Stimulated activated CD4-positive, alpha-beta T cell treated with anti-CD3 and anti-CD28 coated beads, Interleukin-2, amount 100 ng/mL, for 48 hours (primary cell): ENCODE measurements around the gene CACNA1S.

Experiments
- DNase-seq, 2 donors: peaks; one replicate each; pipeline ENCODE4 v3.0.0-alpha.2; 2020

The CACNA1S gene

GRCh38 chr1:201023920-201024624 lies 88.2 kb downstream of the CACNA1S start:
- DNase-seq: no peak

GRCh38 chr1:201023517-201023902 lies 88.7 kb downstream of the CACNA1S start, which contains the start of gene KIF21B:
KIF21B (minus strand) TSS chr1:201023714; CDS start chr1:201023383, 331 bp downstream.
- DNase-seq: peak; percentile 87 to 89

GRCh38 chr1:201022820-201023516 lies 89.3 kb downstream of the CACNA1S start:
- DNase-seq: peak in 1 of 2 donors; percentile 37

GRCh38 chr1:201022493-201022819 lies 89.8 kb downstream of the CACNA1S start:
- DNase-seq: no peak

GRCh38 chr1:201021630-201022492 lies 90.4 kb downstream of the CACNA1S start:
- no peak for DNase-seq

- DNase-seq: no peak
Measured at GRCh38 chr1:201020721-201021629, 91.3 kb downstream of the CACNA1S start.

- no peak for DNase-seq
Measured at GRCh38 chr1:201020040-201020591, 92.1 kb downstream of the CACNA1S start.

- DNase-seq: peak; percentile 75 to 80
Measured at GRCh38 chr1:201019321-201019977, 92.8 kb downstream of the CACNA1S start.

- DNase-seq: no peak
Measured at GRCh38 chr1:201017828-201018163, 94.4 kb downstream of the CACNA1S start.

GRCh38 chr1:201016943-201017827 lies 95.0 kb downstream of the CACNA1S start:
- no peak for DNase-seq

GRCh38 chr1:201016211-201016651 lies 96.0 kb downstream of the CACNA1S start:
- DNase-seq: no peak

- DNase-seq: no peak
Measured at GRCh38 chr1:201015551-201016091, 96.6 kb downstream of the CACNA1S start.

- no peak for DNase-seq
Measured at GRCh38 chr1:201014816-201015200, 97.4 kb downstream of the CACNA1S start.

GRCh38 chr1:201013991-201014815 lies 98.0 kb downstream of the CACNA1S start:
- DNase-seq: no peak

GRCh38 chr1:201013031-201013485 lies 99.2 kb downstream of the CACNA1S start:
- DNase-seq: no peak

- no peak for DNase-seq
Measured at GRCh38 chr1:201011616-201012015, 100.6 kb downstream of the CACNA1S start.

GRCh38 chr1:201009962-201010645 lies 102.1 kb downstream of the CACNA1S start:
- DNase-seq: no peak

GRCh38 chr1:201008666-201009360 lies 103.4 kb downstream of the CACNA1S start:
- DNase-seq: no peak
